HEK293T (cell line): ENCODE measurements around the gene SUN1.

Experiments used
- CTCF ChIA-PET: fragments of 350-600 bp; formaldehyde crosslinking; extraction: SDS; loops from one replicate; lab custom pipeline; 2021; ENCODE audit warnings: antibody characterized with exemption, inconsistent platforms; lab: Yijun Ruan, JAX
- POLR2A ChIA-PET: fragments of 350-600 bp; formaldehyde crosslinking; extraction: SDS; loops from one replicate; lab custom pipeline; 2020; ENCODE audit warnings: antibody characterized with exemption, inconsistent platforms; lab: Yijun Ruan, JAX
- DNase-seq: peaks from one replicate; pipeline ENCODE4 v3.0.0; 2012; ENCODE audit warnings: mixed read lengths; ENCODE audit errors: extremely low spot score
- ARNT ChIP-seq: fragments of 450-650 bp; IDR thresholded peaks from 2 replicates; pipeline ENCODE4 v1.6.1; 2017; ENCODE audit warnings: mild to moderate bottlenecking
- BHLHE40 ChIP-seq: fragments of 450-650 bp; IDR thresholded peaks from 2 replicates; pipeline ENCODE4 v1.6.1; 2016; ENCODE audit warnings: mild to moderate bottlenecking, moderate library complexity, borderline replicate concordance
- CTBP1 ChIP-seq: fragments of 450-650 bp; IDR thresholded peaks from 2 replicates; pipeline ENCODE4 v1.6.1; 2016; ENCODE audit warnings: borderline replicate concordance
- ELF4 ChIP-seq: fragments of 450-650 bp; IDR thresholded peaks from 2 replicates; pipeline ENCODE4 v1.6.1; 2017; ENCODE audit warnings: antibody characterized with exemption
- FOXA1 ChIP-seq: fragments of 450-650 bp; IDR thresholded peaks from 2 replicates; pipeline ENCODE4 v1.6.1; 2016; ENCODE audit warnings: mild to moderate bottlenecking
- FOXK2 ChIP-seq: fragments of 450-650 bp; IDR thresholded peaks from 2 replicates; pipeline ENCODE4 v1.6.1; 2016; ENCODE audit warnings: mild to moderate bottlenecking
- FOXM1 ChIP-seq: fragments of 450-650 bp; IDR thresholded peaks from 2 replicates; pipeline ENCODE4 v1.6.1; 2017; ENCODE audit warnings: mild to moderate bottlenecking, borderline replicate concordance
- HDGF ChIP-seq: fragments of 450-650 bp; IDR thresholded peaks from 2 replicates; pipeline ENCODE4 v1.6.1; 2017; ENCODE audit warnings: antibody characterized with exemption, borderline replicate concordance
- L3MBTL2 ChIP-seq: fragments of 450-650 bp; conservative IDR thresholded peaks from 2 replicates; pipeline ENCODE4 v1.6.1; 2016; ENCODE audit warnings: mild to moderate bottlenecking
- LEF1 ChIP-seq: fragments of 450-650 bp; IDR thresholded peaks from 2 replicates; pipeline ENCODE4 v1.6.1; 2017; ENCODE audit warnings: mild to moderate bottlenecking, borderline replicate concordance
- NFRKB ChIP-seq: fragments of 450-650 bp; IDR thresholded peaks from 2 replicates; pipeline ENCODE4 v1.6.1; 2016; ENCODE audit warnings: mild to moderate bottlenecking, moderate library complexity
- SP1 ChIP-seq: fragments of 450-650 bp; IDR thresholded peaks from 2 replicates; pipeline ENCODE4 v1.6.1; 2017
- SUZ12 ChIP-seq: fragments of 450-650 bp; IDR thresholded peaks from 2 replicates; pipeline ENCODE4 v1.6.1; 2016; ENCODE audit warnings: mild to moderate bottlenecking
- TARDBP ChIP-seq: fragments of 450-650 bp; IDR thresholded peaks from 2 replicates; pipeline ENCODE4 v1.6.1; 2016
- ZNF384 ChIP-seq: fragments of 450-650 bp; IDR thresholded peaks from 2 replicates; pipeline ENCODE4 v1.6.1; 2016
- TF ChIP-seq, protein P1 (sequence below): fragments of 450-650 bp; IDR thresholded peaks from 2 replicates; pipeline ENCODE4 v1.6.1; 2016

SUN1 gene

DNA sequence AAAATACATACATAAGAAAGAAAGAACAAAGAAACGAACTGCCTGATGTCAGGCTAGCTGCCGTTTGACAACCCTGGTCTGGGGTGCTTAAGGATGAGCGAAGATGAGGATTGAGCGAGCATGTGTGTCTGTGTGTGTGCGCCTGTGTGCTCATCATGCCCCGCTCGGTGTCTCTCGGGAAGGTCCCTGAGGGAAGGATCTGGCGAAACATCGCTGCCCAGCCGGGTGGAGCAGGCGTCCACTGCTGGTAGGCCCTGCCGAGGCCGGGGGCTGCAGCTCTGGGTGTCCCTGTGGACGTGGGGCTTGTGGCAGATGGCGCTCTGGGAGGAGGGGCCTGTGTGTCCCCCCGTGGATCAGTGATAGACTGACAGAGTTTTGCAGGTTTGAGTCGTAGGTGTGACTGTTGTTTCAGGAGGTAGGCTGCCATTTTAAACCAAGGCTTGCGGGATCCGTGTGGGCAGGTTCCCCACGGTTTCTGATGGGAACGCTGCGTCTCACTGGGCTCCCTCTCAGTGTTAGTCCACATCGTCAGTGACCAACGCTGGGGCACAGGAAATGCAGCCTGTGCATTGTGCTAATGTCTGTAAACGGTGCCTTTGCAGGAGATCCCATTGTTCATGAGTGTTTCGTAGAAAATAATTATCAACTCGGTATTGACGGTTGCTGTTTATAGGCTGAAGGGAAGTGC lies 5.9 kb upstream of the SUN1 start:
- no peak for DNase-seq
- TF ChIP-seq CTBP1 (no peak), LEF1 (no peak), FOXK2 (no peak), HDGF (no peak), FOXM1 (no peak), ELF4 (no peak), SP1 (no peak)
- TF ChIP-seq, protein P1, sequence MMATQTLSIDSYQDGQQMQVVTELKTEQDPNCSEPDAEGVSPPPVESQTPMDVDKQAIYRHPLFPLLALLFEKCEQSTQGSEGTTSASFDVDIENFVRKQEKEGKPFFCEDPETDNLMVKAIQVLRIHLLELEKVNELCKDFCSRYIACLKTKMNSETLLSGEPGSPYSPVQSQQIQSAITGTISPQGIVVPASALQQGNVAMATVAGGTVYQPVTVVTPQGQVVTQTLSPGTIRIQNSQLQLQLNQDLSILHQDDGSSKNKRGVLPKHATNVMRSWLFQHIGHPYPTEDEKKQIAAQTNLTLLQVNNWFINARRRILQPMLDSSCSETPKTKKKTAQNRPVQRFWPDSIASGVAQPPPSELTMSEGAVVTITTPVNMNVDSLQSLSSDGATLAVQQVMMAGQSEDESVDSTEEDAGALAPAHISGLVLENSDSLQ, result no peak
- ChIA-PET POLR2A (no interaction called here), CTCF (interaction anchor here (0.8 kb wide), 1 partner anchor 10 kb away, joined by 4 read pairs; no protein-coding TSS in a partner anchor)

DNA sequence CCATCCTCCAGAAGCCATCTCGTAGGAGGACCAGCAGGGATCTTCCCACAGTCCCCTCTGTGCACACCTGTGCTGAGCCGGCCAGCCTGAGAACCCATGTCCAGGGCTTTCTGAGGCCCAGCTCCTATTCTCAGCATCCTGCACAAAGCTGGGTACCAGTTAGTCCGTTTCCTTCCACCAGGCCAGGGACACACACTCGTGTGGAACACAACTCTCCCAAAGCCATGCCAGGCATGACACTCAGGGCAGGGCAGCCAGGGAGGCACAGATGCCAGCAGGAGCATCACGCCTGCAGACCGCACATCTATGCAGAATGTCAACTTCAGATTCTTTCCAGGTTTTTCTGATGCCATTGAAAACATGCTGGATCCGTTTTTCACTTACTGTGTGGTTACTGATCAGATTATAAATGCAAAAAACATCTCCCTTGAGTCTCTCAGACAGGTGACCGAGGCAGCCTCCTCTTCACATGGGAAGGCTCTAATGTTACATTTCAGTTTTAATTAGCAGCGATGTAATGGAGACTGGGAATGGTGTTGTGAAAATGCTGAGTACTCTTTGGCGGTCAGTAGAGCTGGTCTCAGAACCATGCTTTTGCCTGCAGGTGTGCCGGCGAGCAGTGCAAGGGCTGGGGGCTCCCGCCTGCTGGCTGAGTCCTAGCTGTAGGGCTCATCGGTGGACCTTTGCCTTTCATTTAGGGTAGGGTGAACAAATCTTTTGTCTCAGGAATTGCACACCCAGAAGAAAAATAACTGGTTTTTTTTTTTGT lies 3.3 kb upstream of the SUN1 start:
- TF ChIP-seq FOXK2 (no peak), NFRKB (no peak), HDGF (no peak), SUZ12 (no peak), BHLHE40 (no peak), L3MBTL2 (no peak), ELF4 (no peak), LEF1 (no peak), ZNF384 (no peak), FOXM1 (no peak), SP1 (no peak), FOXA1 (no peak), ARNT (no peak)
- ChIA-PET CTCF (no interaction called here), POLR2A (interaction anchor here (1.3 kb wide), 1 partner anchor 12 kb away, joined by 3 read pairs; no protein-coding TSS in a partner anchor)
- DNase-seq, result no peak

DNA sequence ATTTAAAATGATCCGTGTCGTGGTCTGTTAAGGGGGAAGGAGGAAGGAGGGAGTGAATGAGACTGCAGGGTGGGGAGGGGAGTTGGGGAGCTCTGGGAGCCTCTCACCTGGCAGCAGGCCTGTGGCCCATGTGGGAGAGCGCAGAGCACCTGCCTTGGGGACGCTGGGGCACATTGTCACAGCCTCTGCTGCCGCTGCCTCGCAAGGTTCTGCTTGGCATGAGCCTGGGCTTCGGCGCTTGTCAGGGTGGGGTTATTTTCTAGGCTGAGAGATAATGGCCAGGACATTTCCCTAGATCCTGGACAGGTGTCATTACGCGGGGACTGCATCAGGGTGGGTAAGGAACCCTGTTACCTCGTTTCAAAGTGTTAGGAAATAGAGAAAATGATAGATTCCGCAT lies 2.2 kb upstream of the SUN1 start:
- DNase-seq, result no peak
- no peak for TF ChIP-seq ARNT
- TF ChIP-seq FOXM1, result no peak
- TF ChIP-seq CTBP1, result no peak
- no peak for TF ChIP-seq ZNF384
- TF ChIP-seq LEF1, result no peak
- no peak for TF ChIP-seq SP1
- no peak for TF ChIP-seq SUZ12
- ChIA-PET CTCF (no interaction called here), POLR2A (no interaction called here)

DNA sequence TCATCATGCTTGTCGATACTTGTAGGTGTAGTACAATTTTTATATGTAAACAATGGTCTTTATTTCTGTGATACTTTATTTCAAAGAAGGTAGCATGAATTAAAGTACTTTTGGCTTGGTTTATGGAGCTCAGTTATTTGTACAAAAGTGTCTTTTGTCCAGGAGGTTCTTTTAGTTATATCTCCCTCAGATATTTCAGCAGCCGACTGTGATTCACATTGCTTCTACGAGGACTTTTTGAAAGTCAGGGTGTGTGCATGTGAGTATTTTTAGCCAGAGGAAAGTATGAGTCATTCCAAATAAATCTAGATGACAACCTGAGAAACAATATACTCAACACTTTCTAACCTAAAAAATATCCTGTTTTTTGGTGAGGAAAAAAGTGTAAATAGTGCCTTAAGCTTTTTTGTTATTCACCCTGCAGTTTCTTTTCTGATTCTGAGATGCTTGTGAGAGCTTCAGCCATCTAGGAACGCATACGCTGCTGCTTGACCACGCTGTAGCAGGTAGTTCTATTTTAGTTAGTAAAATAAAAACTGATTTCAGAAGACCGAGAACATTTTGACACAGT lies 595 bp upstream of the SUN1 start:
- ChIA-PET POLR2A (interaction anchor here (0.9 to 1.9 kb wide), 2 partner anchors 14 to 15 kb away, joined by 3 to 5 read pairs; no protein-coding TSS in a partner anchor), CTCF (interaction anchor here (0.6 to 2.6 kb wide), 3 partner anchors 14 to 42 kb away, joined by 3 to 11 read pairs (median 3); no protein-coding TSS in a partner anchor)
- DNase-seq, result peak; percentile 40
- TF ChIP-seq, protein P1, result peak; percentile 66
- TF ChIP-seq L3MBTL2 (no peak), HDGF (no peak), SUZ12 (no peak), NFRKB (no peak)

DNA sequence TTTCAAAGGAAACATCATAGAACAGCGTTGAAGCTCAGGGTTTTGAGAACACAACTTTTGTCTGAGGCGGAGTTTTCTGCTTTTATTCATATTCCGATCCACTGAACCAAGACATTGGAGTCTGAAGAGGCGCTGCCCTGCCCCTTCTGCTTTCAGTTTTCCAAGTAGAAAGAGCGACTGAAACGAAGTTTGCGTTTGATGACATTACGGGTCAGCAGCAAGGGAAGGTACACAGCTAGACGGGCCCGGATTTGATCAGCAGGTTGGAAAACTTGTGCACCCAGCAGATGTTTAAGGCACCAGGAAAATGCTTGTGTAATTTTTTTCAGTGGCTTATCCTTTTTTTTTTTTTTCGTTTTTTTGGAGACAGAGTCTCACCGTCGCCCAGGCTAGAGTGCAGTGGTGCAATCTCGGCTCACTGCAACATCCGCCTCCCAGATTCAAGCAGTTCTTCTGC lies 720 bp downstream of the SUN1 start:
- CTCF ChIA-PET, result interaction anchor here (2.6 kb wide), 1 partner anchor 40 kb away, joined by 11 read pairs; no protein-coding TSS in a partner anchor
- no peak for TF ChIP-seq FOXM1
- TF ChIP-seq HDGF, result no peak
- no peak for TF ChIP-seq LEF1
- TF ChIP-seq SUZ12, result no peak
- TF ChIP-seq L3MBTL2, result no peak
- POLR2A ChIA-PET, result interaction anchor here (1.9 kb wide), 1 partner anchor 15 kb away, joined by 5 read pairs; no protein-coding TSS in a partner anchor
- DNase-seq, result no peak

DNA sequence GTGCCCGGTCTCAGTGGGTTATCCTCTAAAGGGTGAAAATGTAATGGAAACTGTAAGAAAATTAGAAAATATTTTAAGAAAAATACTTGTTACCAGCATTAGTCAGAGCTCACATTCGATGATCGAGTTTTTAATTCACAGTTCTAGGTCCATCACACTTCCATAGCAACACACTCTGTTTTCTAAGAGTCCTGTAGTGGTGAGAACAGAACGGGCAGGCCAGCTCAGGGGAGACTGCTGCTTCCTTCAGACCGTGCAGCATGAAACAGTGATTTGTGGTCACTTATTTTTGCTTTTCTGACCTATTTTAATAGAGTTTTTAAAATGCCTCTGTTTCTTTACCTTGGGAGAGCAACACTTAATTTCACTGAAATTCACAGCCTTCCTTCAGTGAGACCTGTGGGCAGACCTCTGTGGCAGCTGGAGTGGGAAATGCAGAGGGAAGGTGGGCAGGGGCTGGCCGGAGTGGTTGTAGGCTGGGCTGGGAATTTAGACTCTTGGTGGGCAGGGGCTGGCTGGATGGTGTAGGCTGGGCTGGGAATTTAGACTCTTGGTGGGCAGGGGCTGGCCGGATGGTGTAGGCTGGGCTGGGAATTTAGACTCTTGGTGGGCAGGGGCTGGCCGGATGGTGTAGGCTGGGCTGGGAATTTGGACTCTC lies 1.5 kb downstream of the SUN1 start:
- ChIA-PET CTCF (interaction anchor here (0.6 to 2.6 kb wide), 2 partner anchors 39 to 161 kb away, joined by 4 to 11 read pairs; no protein-coding TSS in a partner anchor), POLR2A (no interaction called here)
- TF ChIP-seq CTBP1 (no peak), TARDBP (no peak), SP1 (no peak), HDGF (no peak), SUZ12 (no peak), FOXA1 (no peak), ARNT (no peak)
- TF ChIP-seq, protein P1, result no peak
- no peak for DNase-seq
